ENCODE data around the gene ADGRL1. TPM values are rescaled to one million over a fixed set of nuclear protein-coding genes. Genes with fewer than 3 reads are reported as not detected.

The ADGRL1 gene
- total RNA-seq, 1 experiment from 2014 or later, result 117 TPM

DNA sequence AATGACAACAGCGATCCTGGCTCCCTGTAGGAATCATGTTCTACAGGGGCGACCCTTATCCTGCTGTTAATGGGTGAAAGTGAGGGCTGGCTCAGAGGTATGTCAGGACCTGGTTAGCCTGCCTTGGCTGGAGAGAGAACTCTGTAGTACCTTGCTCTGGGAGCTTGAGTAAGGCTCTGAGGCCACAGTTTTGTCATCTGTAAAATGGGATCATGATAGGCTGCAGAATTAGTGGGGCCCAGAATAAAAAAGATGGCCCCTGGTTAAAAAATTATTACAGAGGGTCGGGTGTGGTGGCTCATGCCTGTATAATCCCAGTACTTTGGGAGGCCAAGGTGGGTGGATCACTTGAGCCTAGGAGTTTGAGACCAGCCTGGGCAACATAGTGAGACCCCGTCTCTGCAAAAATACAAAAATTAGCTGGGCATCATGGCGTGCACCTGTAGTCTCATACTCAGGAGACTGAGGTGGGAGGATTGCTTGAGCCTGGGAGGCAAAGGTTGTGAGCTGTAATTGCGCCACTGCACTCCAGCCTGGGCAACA lies 104.9 kb downstream of the ADGRL1 start:
- Histone ChIP-seq H2AK5ac (ENCODE audit: insufficient read length, low read length) (no peak overlapping the region), H2AFZ (ENCODE audit: low read length) (no peak overlapping the region), H3K27me3 (ENCODE audit: insufficient read depth, low read length) (no peaks in the 10 kb centered on the region), H3K4ac (ENCODE audit: low read depth, low read length) (no peak overlapping the region), H3K4me1 (ENCODE audit: insufficient read depth, low read length) (no peaks in the 10 kb centered on the region), H2BK15ac (ENCODE audit: low read depth, low read length) (no peak overlapping the region), H3K27ac (ENCODE audit: insufficient read length, low read depth, low read length) (no peak overlapping the region), H2BK120ac (ENCODE audit: low read depth, low read length, poor library complexity, severe bottlenecking) (no peak overlapping the region), H2BK20ac (ENCODE audit: low read depth, low read length, poor library complexity, severe bottlenecking) (no peak overlapping the region), H3T11ph (ENCODE audit: low read length) (no peak overlapping the region), H2BK5ac (ENCODE audit: insufficient read length, low read length) (no peak overlapping the region), H2BK12ac (ENCODE audit: insufficient read length, low read depth, low read length) (no peak overlapping the region), H3K9me3 (ENCODE audit: control insufficient read depth, low read depth, low read length) (no peaks in the 10 kb centered on the region), H4K8ac (replicated peaks; ENCODE audit: insufficient read length, low read depth, low read length) (no peak overlapping the region), H3K23me2 (ENCODE audit: insufficient read length, low read depth, low read length, poor library complexity, severe bottlenecking) (no peaks in the 10 kb centered on the region), H3K4me2 (ENCODE audit: insufficient read depth, insufficient read length, low read length) (no peak overlapping the region), H3K79me2 (ENCODE audit: insufficient read depth, low read length) (no peaks in the 10 kb centered on the region), H3K18ac (ENCODE audit: insufficient read length, low read depth, low read length) (no peak overlapping the region), H3K56ac (ENCODE audit: insufficient read length, low read depth, low read length) (no peak overlapping the region), H4K91ac (ENCODE audit: insufficient read length, low read depth, low read length) (no peak overlapping the region), H3K79me1 (ENCODE audit: insufficient read depth, low read depth, low read length, poor library complexity, severe bottlenecking) (no peaks in the 10 kb centered on the region), H3K23ac (ENCODE audit: insufficient read length, low read depth, low read length) (no peak overlapping the region), H4K5ac (ENCODE audit: insufficient read length, low read depth, low read length) (no peak overlapping the region), H4K20me1 (ENCODE audit: control insufficient read depth, insufficient read depth, insufficient read length) (no peaks in the 10 kb centered on the region), H3K14ac (ENCODE audit: insufficient read depth, low read length) (no peak overlapping the region), H3K9ac (ENCODE audit: extremely low read depth, insufficient read length, low read length) (no peak overlapping the region)
- H3K36me3 Mint-ChIP-seq (ENCODE audit: insufficient read depth in 1 of 3, low read depth in 3 of 3), result peaks cover 2 to 40% (median 17%) of the 10 kb centered on the region in 3 experiments; a peak in 5 of 7 replicates
- no peaks in the 10 kb centered on the region for H3K4me1 Mint-ChIP-seq
- WGBS (ENCODE audit: extremely low coverage, insufficient read length, low lambda C conversion rate), result no CpG with 5 or more reads among the region's 6 CpGs
- TF ChIP-seq, protein P1, sequence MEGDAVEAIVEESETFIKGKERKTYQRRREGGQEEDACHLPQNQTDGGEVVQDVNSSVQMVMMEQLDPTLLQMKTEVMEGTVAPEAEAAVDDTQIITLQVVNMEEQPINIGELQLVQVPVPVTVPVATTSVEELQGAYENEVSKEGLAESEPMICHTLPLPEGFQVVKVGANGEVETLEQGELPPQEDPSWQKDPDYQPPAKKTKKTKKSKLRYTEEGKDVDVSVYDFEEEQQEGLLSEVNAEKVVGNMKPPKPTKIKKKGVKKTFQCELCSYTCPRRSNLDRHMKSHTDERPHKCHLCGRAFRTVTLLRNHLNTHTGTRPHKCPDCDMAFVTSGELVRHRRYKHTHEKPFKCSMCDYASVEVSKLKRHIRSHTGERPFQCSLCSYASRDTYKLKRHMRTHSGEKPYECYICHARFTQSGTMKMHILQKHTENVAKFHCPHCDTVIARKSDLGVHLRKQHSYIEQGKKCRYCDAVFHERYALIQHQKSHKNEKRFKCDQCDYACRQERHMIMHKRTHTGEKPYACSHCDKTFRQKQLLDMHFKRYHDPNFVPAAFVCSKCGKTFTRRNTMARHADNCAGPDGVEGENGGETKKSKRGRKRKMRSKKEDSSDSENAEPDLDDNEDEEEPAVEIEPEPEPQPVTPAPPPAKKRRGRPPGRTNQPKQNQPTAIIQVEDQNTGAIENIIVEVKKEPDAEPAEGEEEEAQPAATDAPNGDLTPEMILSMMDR (conservative IDR thresholded peaks at IDR 0.05), result no peak
- peaks cover 2% of the 10 kb centered on the region; the same call in 1 of the 2 replicates for H3K27me3 Mint-ChIP-seq (ENCODE audit: low read depth)
- no peak overlapping the region; a peak in 1 of 7 replicates for H3K27ac Mint-ChIP-seq
- H3K9me3 Mint-ChIP-seq, result no peaks in the 10 kb centered on the region
- DNase-seq, result no peak
- no peak overlapping the region for H3K4me3 Mint-ChIP-seq

Other genes with a start within 250 kb of the ADGRL1 start
- gene RFX1, start 199.8 kb downstream of the ADGRL1 start, total RNA-seq (2021), result 19.2 and 21.4 TPM in 2 replicates
- gene RLN3, start 178.0 kb downstream of the ADGRL1 start, total RNA-seq (2021), result not detected in 2 replicates
- 13.6 and 14.6 TPM in 2 replicates for gene IL27RA, start 174.4 kb downstream of the ADGRL1 start, total RNA-seq (2021)
- 11.5 and 13.5 TPM in 2 replicates for gene PALM3, start 144.1 kb downstream of the ADGRL1 start, total RNA-seq (2021)
- gene MISP3, start 133.4 kb downstream of the ADGRL1 start, total RNA-seq (2021), result 0.26 and 0.72 TPM in 2 replicates
- 0.39 and 0.72 TPM in 2 replicates for gene C19orf67, start 120.4 kb downstream of the ADGRL1 start, total RNA-seq (2021)
- 104 and 108 TPM in 2 replicates for gene SAMD1, start 115.4 kb downstream of the ADGRL1 start, total RNA-seq (2021)
- gene PRKACA, start 88.4 kb downstream of the ADGRL1 start, total RNA-seq (2021), result 51.8 and 56.0 TPM in 2 replicates
- 46.6 and 46.8 TPM in 2 replicates for gene ASF1B, start 69.6 kb downstream of the ADGRL1 start, total RNA-seq (2021)
- 0.96 and 0.97 TPM in 2 replicates for gene ADGRE5, start 175.3 kb upstream of the ADGRL1 start, total RNA-seq (2021)
- gene DDX39A, start 213.2 kb upstream of the ADGRL1 start, total RNA-seq (2021), result 137 and 145 TPM in 2 replicates
- 149 and 159 TPM in 2 replicates for gene PKN1, start 227.1 kb upstream of the ADGRL1 start, total RNA-seq (2021)

Measured in H9 (cell line).